ENCODE results near the gene SYT14.

The SYT14 gene

GRCh38 chr1:210201681-210202080 is 263.7 kb downstream of the SYT14 start:
- Histone ChIP-seq H3K27me3 (ENCODE audit: insufficient read depth, low read length, poor library complexity, severe bottlenecking) (no peaks in the 10 kb centered on the region), H3K4me2 (ENCODE audit: low read depth, low read length, poor library complexity, severe bottlenecking) (no peak overlapping the region), H2AFZ (ENCODE audit: low read length) (no peak overlapping the region), H3K9me2 (replicated peaks; ENCODE audit: low read depth, low read length) (no peaks in the 10 kb centered on the region), H4K20me1 (ENCODE audit: insufficient read depth, low read length, poor library complexity, severe bottlenecking) (no peaks in the 10 kb centered on the region), H3K4me1 (ENCODE audit: insufficient read depth, low read length, poor library complexity, severe bottlenecking) (no peaks in the 10 kb centered on the region), H3K9me3 (ENCODE audit: insufficient read depth, low read depth, low read length) (no peaks in the 10 kb centered on the region), H3K4me3 (ENCODE audit: low read length, poor library complexity, severe bottlenecking) (no peak overlapping the region), H3K79me2 (ENCODE audit: insufficient read depth, low read length) (no peaks in the 10 kb centered on the region), H3F3A (ENCODE audit: low read depth) (no peaks in the 10 kb centered on the region), H3K9ac (ENCODE audit: low read depth, low read length, poor library complexity, severe bottlenecking) (no peak overlapping the region), H3K36me3 (ENCODE audit: insufficient read depth, low read length) (no peaks in the 10 kb centered on the region)
- TF ChIP-seq CTCF (conservative IDR thresholded peaks at IDR 0.05; ENCODE audit: low read length) (no peak), EZH2phosphoT487 (IDR thresholded peaks at IDR 0.05; ENCODE audit: borderline replicate concordance) (no peak)

GRCh38 chr1:210207597-210208450 is 269.8 kb downstream of the SYT14 start:
- TF ChIP-seq EZH2phosphoT487 (IDR thresholded peaks at IDR 0.05; ENCODE audit: borderline replicate concordance) (no peak), CTCF (conservative IDR thresholded peaks at IDR 0.05; ENCODE audit: low read length) (no peak)
- Histone ChIP-seq H4K20me1 (ENCODE audit: insufficient read depth, low read length, poor library complexity, severe bottlenecking) (no peaks in the 10 kb centered on the region), H2AFZ (ENCODE audit: low read length) (no peak overlapping the region), H3K4me3 (ENCODE audit: low read length, poor library complexity, severe bottlenecking) (no peak overlapping the region), H3K27me3 (ENCODE audit: insufficient read depth, low read length, poor library complexity, severe bottlenecking) (no peaks in the 10 kb centered on the region), H3K9me3 (ENCODE audit: insufficient read depth, low read depth, low read length) (no peaks in the 10 kb centered on the region), H3K9ac (ENCODE audit: low read depth, low read length, poor library complexity, severe bottlenecking) (no peak overlapping the region), H3K36me3 (ENCODE audit: insufficient read depth, low read length) (no peaks in the 10 kb centered on the region), H3F3A (ENCODE audit: low read depth) (no peaks in the 10 kb centered on the region), H3K9me2 (replicated peaks; ENCODE audit: low read depth, low read length) (no peaks in the 10 kb centered on the region), H3K4me1 (ENCODE audit: insufficient read depth, low read length, poor library complexity, severe bottlenecking) (no peaks in the 10 kb centered on the region), H3K4me2 (ENCODE audit: low read depth, low read length, poor library complexity, severe bottlenecking) (no peak overlapping the region), H3K79me2 (ENCODE audit: insufficient read depth, low read length) (no peaks in the 10 kb centered on the region)

GRCh38 chr1:210213335-210213734 is 275.3 kb downstream of the SYT14 start:
- Histone ChIP-seq H3K9me3 (ENCODE audit: insufficient read depth, low read depth, low read length) (no peaks in the 10 kb centered on the region), H3K79me2 (ENCODE audit: insufficient read depth, low read length) (no peaks in the 10 kb centered on the region), H3K9me2 (replicated peaks; ENCODE audit: low read depth, low read length) (no peaks in the 10 kb centered on the region), H3K27me3 (ENCODE audit: insufficient read depth, low read length, poor library complexity, severe bottlenecking) (no peaks in the 10 kb centered on the region), H3K4me3 (ENCODE audit: low read length, poor library complexity, severe bottlenecking) (no peak overlapping the region), H3K36me3 (ENCODE audit: insufficient read depth, low read length) (no peaks in the 10 kb centered on the region), H2AFZ (ENCODE audit: low read length) (no peak overlapping the region), H3K4me2 (ENCODE audit: low read depth, low read length, poor library complexity, severe bottlenecking) (no peak overlapping the region), H4K20me1 (ENCODE audit: insufficient read depth, low read length, poor library complexity, severe bottlenecking) (no peaks in the 10 kb centered on the region), H3K4me1 (ENCODE audit: insufficient read depth, low read length, poor library complexity, severe bottlenecking) (no peaks in the 10 kb centered on the region), H3F3A (ENCODE audit: low read depth) (no peaks in the 10 kb centered on the region), H3K9ac (ENCODE audit: low read depth, low read length, poor library complexity, severe bottlenecking) (no peak overlapping the region)
- TF ChIP-seq EZH2phosphoT487 (IDR thresholded peaks at IDR 0.05; ENCODE audit: borderline replicate concordance): no peak
- TF ChIP-seq CTCF (conservative IDR thresholded peaks at IDR 0.05; ENCODE audit: low read length): no peak
